Activated naive CD8-positive, alpha-beta T cell treated with anti-CD3 and anti-CD28 coated beads for 36 hours (primary cell): ENCODE measurements around the gene CREBZF. TPM values are rescaled to one million over a fixed set of nuclear protein-coding genes. Genes with fewer than 3 reads are reported as not detected.
"Not testable (repeated sequence)": the region's sequence is repeated elsewhere in the genome, so short reads cannot be mapped to it uniquely, and the experiment has no call there.

Experiments used
- DNase-seq: peaks from one replicate; pipeline ENCODE4 v3.0.0; 2021
- H3K27ac Mint-ChIP-seq: one replicate; pipeline ENCODE4 v1.8.0; 2022; ENCODE audit warnings: mild to moderate bottlenecking, moderate library complexity, mixed read lengths
- H3K27me3 Mint-ChIP-seq: one replicate; pipeline ENCODE4 v1.8.0; 2022; ENCODE audit warnings: mild to moderate bottlenecking, mixed read lengths
- H3K36me3 Mint-ChIP-seq: one replicate; pipeline ENCODE4 v1.8.0; 2021; ENCODE audit warnings: mild to moderate bottlenecking, mixed read lengths
- H3K4me1 Mint-ChIP-seq: one replicate; pipeline ENCODE4 v1.8.0; 2021; ENCODE audit warnings: mixed read lengths
- H3K4me3 Mint-ChIP-seq: one replicate; pipeline ENCODE4 v1.8.0; 2022; ENCODE audit warnings: mild to moderate bottlenecking, moderate library complexity, mixed read lengths
- H3K9me3 Mint-ChIP-seq: one replicate; pipeline ENCODE4 v1.8.0; 2022; ENCODE audit warnings: mixed read lengths
- total RNA-seq, 2 experiments: library from RNA; stranded (reverse); gene quantifications; one replicate each; pipeline ENCODE4 v1.2.3, GENCODE V29; 2021

Gene CREBZF
- total RNA-seq, 2 experiments from 2014 or later = 38.1 to 38.4 TPM

DNA sequence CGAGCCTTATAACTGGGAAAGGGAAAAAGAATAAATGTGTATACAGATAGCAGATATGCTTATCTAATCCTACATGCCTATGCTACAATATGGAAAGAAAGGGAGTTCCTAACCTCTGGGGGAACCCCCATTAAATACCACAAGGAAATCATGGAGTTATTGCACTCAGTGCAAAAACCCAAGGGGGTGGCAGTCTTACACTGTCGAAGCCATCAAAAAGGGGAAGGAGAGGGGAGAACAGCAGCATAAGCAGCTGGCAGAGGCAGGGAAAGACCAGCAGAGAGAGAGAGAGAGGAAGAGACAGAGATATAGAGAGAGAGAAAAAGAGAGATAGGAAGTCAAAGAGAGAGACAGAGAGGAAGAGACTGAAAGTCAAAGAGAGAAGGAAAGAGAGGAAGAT is 53.3 kb downstream of the CREBZF start:
- H3K27me3 Mint-ChIP-seq = not testable (repeated sequence)

More for the DNA sequence above, 53.3 kb downstream of the CREBZF start:
- DNase-seq, H3K9me3 Mint-ChIP-seq, H3K36me3 Mint-ChIP-seq, H3K4me1 Mint-ChIP-seq, H3K27ac Mint-ChIP-seq, H3K4me3 Mint-ChIP-seq: not testable (repeated sequence)

Other genes with a start within 250 kb of the CREBZF start
- 1 to 10 TPM; 1.7 to 1.9 TPM for gene DLG2, start 37.8 kb downstream of the CREBZF start, total RNA-seq
- gene TMEM126B, start 36.5 kb downstream of the CREBZF start, total RNA-seq = 10 to 100 TPM; 67.2 to 68.5 TPM
- 10 to 100 TPM; 53.7 to 55.9 TPM for gene TMEM126A, start 17.2 kb downstream of the CREBZF start, total RNA-seq
- not detected for gene CCDC89, start 21.1 kb upstream of the CREBZF start, total RNA-seq
- gene SYTL2, start 146.0 kb upstream of the CREBZF start, total RNA-seq = 1 to 10 TPM; 5.8 to 7.6 TPM
- not detected for gene CCDC83, start 190.3 kb upstream of the CREBZF start, total RNA-seq